NCI-H69 (cell line): Measurements from ENCODE around the gene CIAPIN1.

ENCODE experiments used
- DNase-seq: peaks from one replicate; lab custom pipeline; 2025; lab: John Stamatoyannopoulos, UW

The CIAPIN1 gene

DNA sequence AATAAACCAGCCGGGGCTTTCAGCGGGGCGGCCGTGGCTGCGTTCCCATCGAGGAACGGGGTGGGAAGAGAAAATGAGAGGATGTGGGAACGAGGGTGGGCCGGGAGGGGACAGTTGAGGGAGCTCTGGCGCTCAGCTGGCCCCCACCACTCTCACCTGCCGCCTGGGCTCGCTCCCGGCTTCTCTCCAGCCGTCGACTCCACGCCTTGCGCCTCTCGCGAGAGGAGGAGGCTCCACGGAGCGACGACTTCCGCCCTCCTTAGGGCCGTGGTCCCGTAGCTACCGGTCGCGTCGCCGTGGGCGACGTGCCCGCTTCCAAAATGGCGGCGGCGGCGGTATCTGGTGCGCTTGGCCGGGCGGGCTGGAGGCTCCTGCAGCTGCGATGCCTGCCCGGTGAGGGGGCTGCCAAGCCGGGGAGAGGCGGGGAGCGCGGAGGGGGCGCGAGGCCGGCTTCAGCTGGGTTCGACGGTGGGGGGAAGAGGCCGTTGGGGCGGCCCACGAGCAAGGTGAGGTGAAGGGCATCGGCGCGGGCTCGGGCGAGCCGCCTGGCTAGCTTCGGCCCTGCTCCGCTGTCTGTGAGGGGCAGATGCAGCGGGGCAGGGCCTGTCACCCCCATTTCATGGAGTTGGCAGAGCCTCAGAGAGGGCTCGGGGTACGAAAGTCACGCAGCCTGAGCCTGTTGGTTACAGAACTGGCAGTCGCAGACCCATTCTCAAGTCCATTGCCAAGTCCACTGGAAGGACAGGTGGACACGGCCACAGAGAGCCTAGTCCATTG, at the start of gene CIAPIN1, which contains the start of gene COQ9:
CIAPIN1 (minus strand) TSS at position 200 of the 777 bp plus-strand sequence. CDS start 6,457 bp downstream, outside the sequence.
COQ9 (plus strand) TSS at position 294 of the 777 bp plus-strand sequence; CDS start at position 321, 27 bp downstream.
- peak; percentile 94 for DNase-seq

DNA sequence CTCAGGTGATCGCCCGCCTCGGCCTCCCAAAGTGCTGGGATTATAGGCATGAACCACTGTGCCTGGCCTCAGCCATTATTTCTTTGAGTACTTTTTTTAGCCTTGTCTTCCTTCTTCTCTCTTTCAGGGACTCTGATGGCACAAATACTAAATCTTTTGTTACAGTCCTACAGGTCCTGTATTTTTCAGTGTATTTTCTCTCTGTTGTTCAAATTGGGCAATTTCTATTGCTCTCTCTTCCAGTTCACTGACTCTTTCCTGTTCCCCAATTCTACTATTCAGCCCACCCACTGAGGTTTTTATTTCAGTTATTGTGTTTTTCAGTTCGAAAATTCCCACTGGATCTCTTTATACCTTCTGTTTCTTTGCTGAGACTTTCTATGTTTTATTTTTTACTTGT, 46.6 kb upstream of the CIAPIN1 start:
- no peak for DNase-seq

DNA sequence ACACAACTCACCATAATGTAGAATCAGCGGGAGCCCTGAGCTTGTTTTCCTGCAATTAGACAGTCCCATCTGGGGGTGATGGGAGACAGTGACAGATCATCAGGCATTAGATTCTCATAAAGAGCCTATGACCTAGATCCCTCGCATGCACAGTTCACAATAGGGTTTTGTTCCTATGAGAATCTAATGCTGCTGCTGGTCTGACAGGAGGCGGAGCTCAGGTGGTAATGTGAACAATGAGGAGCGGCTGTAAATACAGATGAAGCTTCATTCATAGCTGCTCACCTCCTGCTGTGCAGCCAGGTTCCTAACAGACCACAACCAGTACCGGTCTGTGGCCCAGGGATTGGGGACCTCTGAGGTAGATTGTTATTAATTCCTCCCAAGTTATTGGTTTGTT, 42.0 kb upstream of the CIAPIN1 start:
- no peak for DNase-seq

DNA sequence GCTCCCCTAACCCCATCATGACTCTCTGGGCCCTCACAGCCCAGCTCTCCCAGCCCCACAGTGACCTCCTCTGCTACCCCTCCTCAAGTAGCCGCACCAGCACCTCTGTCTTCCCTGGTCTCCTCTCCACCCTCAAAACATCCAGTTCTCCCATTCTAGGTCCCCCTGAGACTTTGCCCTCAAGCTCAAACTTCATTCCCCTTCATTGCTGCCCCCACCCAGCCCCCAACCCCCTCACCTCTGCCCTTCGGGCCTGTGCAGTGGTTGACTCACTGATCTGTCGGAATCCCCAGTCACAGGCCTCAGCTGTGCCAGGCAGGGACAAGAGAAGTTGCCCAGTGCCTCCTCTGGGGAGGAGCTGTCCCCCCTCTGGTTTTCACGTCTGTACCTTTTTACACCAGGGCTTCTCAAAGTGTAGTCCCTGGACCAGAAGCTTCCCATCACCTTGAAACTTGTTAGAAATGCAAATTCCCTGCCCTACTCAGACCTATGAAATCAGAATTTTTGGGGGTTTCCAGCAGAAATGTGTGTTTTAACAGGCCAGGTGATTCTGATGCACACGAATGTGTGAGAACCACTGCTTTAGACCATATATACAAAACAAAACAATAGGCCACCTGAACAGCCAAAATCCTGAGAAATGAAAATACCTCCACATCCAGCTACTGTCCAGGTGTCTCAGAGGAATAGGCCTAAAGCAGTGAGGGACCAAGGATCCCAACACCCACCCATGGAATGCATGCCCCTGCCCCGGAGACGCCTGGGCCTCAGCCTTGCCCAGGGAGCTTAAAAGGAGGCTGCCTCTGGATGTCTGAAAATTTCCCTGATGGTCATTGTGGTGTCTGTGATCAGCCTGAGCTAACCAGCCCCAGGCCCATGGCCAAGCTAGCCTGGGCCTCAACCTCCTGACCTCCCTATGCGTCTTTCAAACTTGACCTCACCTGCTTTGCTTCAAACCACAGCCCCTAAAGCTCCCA, 40.0 kb upstream of the CIAPIN1 start:
- no peak for DNase-seq

DNA sequence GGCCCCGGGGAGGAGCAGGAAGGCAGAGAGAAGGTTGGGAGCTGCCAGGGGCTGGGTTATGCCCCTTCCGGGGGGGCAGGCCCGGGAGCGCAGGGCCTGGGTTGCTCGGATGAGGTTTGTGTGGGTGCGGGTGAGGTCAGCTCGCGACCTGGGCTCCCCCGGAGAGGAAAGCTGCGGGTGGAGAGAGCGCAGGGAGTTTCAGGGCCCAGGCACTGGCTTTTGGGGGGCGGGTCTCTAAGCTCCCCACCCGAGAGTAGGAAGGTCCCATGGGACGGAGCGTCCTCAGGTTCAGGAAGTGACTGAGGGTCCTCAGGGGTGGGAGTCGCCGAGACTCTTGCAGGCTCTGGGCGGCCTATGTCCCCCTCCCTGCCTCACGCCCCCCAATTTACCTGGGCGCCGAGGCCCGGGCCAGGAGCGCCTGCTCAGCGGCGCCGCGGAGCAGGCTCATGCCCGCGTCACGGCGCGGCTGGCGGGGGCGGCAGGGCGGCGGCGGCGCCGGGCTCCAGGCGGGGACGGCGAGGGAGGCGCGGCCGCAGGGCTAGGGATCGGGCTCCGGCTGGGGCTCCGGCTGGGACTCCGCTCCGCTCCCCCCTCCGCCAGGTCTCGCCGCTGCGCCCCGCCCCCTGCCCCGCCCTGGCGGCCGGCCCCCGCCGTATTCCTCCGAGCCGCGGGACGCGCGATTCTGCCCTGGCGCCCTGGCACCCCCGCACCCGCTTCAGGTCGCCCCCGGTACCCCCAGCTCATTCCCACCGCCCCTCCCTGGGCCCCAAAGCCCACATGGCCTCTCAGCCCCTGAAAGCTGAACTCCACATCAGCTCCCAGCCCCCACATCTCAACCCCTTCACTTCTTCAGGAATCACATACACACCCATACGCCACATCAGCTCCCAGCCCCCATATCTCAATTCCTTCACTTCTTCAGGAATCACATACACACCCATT, 39.0 kb upstream of the CIAPIN1 start, which contains the start of gene DOK4:
DOK4 (minus strand) TSS at position 578 of the 942 bp plus-strand sequence. CDS start 6,986 bp downstream, outside the sequence.
- peak; percentile 84 for DNase-seq

DNA sequence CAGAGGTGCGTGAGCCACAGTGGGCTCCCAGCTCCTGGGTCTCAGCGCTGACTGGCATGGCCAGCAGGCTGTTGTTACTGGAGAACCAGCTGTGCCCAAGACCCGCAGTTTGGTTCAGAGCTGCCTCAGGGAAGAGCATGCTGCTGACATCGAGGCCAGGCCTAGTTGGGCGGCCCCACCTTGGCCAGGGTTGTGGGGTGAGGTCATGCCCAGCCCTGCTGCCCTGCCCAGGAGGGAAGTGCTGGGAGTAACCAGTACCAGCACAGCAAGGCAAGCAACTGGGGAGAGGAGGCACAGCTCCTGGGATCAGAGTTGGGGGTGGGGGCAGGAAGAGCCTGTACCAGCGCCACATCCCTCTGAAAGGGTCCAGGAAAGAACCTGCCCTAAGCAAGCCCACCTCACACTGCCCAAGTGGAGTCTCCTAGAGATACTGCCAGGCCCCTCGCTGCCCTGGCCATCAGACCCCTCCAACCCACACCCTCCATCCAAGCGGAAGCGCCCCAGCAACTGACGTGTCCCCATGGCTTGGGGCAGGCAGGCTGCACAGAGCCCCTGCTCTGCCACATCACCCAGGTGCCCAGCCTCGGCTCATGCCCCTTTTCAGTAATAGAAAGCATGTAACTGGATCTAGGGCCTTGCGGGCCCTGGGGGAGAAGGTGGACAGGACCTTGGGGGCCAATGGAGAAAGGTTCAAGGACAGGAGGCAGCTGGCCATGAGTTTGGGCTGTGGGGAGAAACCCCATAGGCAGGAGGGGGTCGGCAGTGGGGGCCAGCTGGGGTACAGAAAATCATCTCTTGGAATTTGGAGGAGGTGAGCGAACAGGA, 38.1 kb upstream of the CIAPIN1 start:
- DNase-seq: no peak

DNA sequence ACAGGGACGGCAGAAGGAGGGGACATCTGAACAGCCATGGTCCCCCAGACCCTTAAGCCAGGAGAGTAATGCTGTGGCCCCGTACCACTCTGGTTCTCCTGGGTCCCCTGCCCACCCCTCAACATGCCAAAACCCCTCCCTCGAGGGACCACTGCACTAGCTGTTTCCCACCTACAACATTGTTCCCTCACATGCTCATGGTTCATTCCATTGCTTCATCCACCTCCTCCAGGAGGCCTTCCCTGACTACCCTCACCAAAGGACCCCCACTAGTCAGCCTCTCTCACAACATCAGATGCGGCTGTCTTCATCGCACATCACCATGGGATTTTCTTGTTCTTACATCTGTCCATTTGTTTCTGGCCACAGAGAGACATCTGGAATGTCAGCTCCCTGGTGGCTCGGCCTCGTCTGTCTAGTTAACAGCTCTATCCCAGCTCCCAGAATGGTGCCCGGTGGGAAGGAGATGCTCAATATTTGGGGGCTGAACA, 37.4 kb upstream of the CIAPIN1 start:
- DNase-seq: no peak

DNA sequence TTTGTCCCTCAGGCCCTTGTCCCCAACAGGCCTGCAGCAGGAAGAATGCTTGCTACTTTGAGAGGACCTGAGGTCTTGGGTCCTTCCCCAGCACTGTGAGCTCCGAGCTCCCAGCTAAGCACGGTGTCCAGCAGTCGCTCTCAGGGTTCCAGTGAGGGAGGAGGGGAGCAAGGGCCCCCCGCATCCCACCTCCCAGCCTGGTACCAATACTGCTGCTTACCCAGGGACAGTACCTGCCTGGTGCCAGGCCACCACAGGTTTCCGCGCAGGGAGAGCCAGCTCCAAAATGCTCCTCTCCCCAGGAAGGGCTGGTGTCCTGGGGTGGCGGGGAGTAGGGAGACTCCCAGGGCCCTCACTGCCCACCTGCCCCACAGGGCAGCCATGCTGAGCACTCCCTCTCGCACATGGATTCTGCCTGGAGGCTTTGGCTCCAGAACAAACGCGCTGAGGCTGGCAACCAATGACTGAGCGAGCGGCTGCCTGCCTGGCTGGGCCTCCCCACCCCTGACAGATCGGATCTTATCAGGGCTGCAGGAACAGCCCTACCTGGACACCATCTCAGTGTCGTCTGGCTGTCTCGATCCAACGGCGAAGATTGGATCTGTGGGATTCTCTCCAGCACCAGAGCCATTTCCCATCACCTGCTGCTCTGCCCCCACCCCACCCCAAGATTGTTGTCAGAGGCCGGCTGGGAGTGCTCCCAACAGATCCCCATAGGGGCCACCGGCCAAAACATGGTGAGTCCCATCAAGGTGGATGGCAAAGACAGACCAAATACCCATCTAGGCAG, 36.7 kb upstream of the CIAPIN1 start:
- DNase-seq: peak; percentile 9

DNA sequence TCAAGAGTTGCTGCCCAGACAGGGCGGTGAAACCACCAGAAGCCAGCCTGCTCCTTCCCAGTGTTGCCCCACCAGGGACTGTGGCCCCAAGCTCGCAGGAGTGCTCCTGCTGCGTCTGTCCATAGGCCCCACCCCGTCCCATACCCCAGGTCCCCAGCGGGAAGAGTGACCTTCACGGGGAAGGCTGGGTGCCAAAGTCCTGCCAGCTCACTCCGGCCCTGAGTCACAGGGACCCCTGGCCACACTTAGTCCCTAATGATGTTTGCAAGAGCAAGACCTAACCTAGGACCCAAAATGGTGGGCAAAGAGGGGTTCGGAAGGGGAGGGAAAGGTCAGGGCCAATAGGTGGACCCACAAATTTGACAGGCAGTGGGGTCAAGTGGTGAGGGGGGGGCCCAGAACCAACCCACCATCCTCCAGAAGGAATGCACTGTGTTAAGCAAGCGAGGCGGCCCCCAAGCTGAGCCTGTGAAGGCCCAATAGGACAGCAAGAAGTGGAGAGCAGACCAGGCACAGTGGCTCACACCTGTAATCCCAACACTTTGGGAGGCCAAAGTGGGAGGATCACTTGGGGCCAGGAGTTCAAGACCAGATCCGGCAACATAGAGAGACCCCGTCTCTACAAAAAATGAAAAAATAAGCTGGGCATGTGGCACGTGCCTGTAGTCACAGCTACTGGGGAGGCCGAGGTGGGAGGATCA, 35.8 kb upstream of the CIAPIN1 start:
- no peak for DNase-seq

DNA sequence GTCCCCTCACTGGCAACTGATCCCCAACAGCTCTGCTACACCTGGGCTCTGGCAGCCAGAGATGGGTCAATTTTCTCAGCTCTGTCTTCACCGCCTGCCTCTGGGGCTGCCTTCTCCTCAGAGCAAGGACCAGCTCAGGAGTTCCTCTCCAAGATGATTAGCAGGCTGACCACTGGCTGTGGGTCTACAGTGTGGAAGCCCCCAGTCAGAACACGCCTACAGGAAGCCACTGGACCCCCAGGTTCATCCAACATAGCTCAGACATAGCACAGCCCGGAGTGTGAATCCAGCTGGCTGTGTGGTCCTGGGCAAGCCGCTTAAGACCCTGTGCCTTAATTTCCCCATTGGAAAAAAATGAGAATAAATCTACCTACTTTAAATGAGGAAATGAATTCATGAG, 34.2 kb upstream of the CIAPIN1 start:
- DNase-seq: no peak

DNA sequence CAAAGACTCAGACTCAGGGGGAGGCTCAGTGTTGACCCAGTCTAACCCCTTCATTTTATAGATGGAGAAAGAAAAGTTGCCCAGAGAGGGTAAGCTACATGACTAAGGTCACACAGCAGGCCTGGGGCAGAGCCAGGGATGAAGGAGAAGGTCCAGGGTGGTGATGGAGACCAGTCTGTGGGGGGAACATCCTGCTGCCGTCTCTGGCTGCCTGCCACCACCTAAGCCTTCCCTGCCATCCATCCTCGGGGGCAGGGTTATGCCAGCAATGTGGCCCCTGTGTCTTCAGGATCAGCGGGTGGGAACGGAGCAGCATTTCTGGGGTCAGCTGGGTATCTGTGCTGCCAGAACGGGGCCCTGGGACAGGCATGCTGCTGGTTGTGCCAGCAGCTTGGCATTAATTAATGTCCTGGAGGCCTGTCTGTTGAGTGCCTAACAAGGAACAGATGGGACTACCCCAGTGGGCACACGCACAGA, 33.6 kb upstream of the CIAPIN1 start:
- peak; percentile 29 for DNase-seq

DNA sequence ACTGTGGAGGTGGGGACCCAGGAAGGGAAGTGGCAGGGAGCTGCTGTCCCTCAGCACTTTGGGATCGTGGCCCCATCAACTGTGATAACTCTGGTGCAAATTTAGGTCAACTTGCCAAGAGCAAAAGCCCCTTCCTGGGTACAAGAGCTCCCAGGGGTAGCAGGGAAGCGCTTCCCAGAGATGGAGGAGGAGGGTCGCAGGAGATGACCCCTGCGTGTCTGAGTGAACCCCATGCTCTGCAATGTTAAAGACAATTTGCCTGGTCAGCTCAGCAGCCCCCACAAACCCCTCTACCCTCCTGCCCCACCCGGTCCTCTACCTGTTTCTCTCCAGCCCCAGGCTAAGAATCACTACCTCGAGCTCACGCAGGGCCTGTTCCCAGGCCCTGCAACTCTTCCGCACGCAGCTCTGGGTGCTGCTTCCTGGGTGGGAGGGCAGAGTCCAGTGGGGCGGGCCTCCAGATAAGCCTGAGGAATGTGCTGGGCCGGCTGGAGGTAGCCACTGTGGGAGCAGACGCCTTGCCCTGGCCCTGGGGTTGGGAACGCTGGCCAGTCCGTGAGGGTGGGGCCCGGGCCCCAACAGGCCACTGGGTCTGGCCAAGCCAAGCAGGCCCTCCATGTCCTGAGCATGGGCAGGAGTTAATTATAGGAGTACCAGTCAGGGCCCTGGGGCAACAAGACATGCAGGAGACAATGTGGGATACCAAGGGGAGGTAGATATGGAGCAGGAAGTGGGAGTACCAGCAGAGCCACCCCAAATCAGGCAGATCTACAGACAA, 33.0 kb upstream of the CIAPIN1 start:
- DNase-seq: no peak

DNA sequence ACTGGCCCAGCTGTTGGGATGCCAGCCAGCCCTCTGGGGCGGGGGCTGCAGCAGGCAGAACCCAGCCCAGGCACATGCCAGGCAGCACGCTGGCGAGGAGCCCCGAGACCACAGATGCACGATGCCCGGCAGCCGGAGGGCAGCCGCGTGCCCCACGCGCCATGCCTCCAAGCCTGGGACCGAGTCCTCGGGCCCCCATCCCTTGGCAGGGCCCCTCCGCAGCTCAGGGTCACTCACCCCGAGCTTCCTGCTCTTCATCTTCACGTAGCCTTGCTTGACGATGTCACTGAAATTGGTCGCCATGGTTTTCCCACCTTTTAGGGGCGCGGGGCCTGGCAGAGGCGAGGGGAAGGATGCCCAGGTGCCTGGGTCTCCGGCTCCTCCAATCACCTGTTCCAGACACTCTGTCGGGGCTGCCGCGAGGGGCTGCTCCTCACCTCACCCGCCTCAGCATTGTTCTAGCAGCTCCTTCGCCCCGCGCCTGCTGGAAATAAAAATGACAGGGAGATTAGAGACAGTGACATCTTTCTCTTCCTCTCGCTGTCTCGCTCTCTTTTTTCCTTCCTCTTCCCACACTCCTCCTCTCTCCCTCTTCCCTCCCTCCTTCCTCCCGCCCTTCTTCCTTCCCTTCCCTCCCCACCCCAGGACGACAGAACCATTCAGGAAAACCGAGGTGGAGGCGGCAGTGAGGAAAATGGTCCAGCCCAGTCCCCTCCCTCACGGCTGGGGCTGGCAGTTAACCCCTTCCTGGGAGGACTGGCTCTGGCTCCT, 32.2 kb upstream of the CIAPIN1 start:
- DNase-seq: peak; percentile 88

DNA sequence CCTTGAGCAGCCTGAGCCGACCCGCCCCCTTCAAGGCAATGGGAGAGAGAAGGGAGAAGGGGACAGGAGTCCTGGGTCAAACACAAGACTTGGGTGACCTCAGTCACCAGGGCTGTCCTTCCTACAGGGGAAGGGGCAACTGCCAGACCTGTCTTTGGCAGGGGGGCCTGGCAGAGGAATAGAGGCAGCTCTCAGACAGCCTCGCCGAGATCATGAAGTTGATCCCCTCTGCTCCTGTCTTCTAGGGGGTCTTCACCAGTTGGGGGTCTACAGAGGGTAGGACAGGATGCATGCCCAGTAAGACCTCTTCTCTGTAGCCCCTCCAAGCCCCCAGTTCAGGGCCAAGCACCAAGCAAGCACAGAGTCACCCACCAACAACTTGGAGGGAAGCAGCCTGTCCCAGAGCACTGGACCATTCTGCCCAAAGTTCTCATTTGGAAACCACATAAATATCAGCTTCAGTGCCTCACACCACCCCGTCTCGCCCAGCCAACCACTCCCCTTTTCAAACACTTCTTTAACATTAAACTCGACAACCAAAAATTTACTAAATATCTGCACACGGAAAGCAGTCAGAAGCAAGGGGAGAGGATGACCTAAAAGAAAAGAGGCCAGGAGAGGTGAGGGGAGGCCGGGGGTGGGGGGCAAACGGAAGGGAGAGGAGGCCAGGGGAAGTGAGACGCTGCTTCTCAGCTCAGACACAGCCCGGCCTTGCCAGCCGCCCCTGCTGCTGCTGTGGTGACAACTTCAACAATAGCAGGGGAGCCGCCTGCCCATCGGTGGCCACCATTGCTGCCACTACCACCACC, 31.4 kb upstream of the CIAPIN1 start:
- DNase-seq: no peak

DNA sequence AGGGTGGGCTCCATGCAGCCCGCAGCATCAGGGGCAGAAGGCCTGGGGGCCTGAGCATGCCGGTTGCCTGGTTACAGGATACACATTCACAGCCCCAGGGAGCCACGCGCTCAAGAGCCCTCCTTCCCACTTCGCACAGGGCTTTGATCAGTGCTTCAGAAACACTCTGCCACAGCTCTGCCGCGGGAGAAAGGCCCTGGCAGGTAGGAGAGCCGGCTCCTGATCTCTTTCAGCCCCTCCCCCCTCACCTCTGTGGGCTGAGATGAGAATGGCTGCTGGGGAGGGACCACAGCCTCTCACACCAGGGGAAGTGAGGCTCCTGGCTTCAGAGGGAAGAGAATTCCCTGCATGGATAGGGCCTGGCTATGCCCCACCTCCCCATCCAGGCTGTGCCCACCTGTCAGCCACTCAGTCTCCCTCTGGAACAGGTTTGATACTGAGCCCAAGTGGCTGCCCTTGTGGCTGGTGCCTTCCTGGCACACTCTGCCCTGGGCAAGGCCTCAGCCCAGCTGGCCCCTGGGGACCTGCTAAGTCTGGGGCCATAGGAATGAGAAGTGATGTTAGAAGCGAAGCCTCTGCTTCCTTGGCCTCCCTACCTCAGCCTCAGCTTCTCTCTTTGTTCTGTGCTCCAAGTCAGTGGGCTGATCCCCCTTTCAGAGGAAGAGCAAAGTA, 30.5 kb upstream of the CIAPIN1 start:
- no peak for DNase-seq
